K562 (cell line): ENCODE results near the gene MED14. TPM values are rescaled to one million over a fixed set of nuclear protein-coding genes. Genes with fewer than 3 reads are reported as not detected.

Source experiments
- BMI1 ChIP-seq: fragments of 150-350 bp; IDR thresholded peaks from 2 replicates; pipeline ENCODE4 v1.6.1; 2014; ENCODE audit warnings: low read length
- DDX20 ChIP-seq: fragments of 450-650 bp; IDR thresholded peaks from 2 replicates; pipeline ENCODE4 v1.6.1; 2016; ENCODE audit warnings: missing genetic modification characterization, low read depth, mild to moderate bottlenecking, missing compliant biosample characterization, moderate library complexity
- ESRRB ChIP-seq: fragments of 250-450 bp; sonication (Bioruptor Pico); IDR thresholded peaks from 2 replicates; pipeline ENCODE4 v1.5.0; 2020; ENCODE audit warnings: mild to moderate bottlenecking, moderate library complexity, borderline replicate concordance
- TSC22D4 ChIP-seq: fragments of 450-650 bp; IDR thresholded peaks from 2 replicates; pipeline ENCODE4 v1.6.1; 2016; ENCODE audit warnings: missing genetic modification characterization, missing biosample characterization, control low read depth
- ZNF143 ChIP-seq: sonication (generic); formaldehyde crosslinking; IDR thresholded peaks from 2 replicates; pipeline ENCODE4 v1.9.0; 2022; ENCODE audit warnings: mild to moderate bottlenecking, missing genetic modification reagents
- ZNF232 ChIP-seq: sonication (generic); formaldehyde crosslinking; IDR thresholded peaks from 2 replicates; pipeline ENCODE4 v1.8.0; 2022; ENCODE audit warnings: mild to moderate bottlenecking, missing genetic modification reagents
- polyA plus RNA-seq, 8 experiments: library from polyadenylated mRNA; depleted of rRNA in 4 of 8; stranded (reverse) in 5 of 8; unstranded in 3 of 8; fragments of >200 nt; fragmentation: Nextera tagmentation in 2 of 8; fragmentation: Illumina TruSeq in 1 of 8; extraction: Ambion mirVana in 2 of 8; extraction: Trizol in 1 of 8; gene quantifications; 2 replicates each; pipeline versions ENCODE4 v1.2.1 to v1.2.3, GENCODE V29; 2011 to 2014; ENCODE audit warnings: inconsistent platforms in 1 of 8, missing spikeins in 1 of 8
- total RNA-seq, 7 experiments: library from RNA; depleted of rRNA in 6 of 7; stranded (reverse); fragments of >200 nt in 6 of 7; fragmentation: Illumina TruSeq in 2 of 7; extraction: Trizol in 2 of 7; gene quantifications; 2 replicates each; pipeline versions ENCODE4 v1.2.1 to v1.2.3, GENCODE V29; 2011 to 2021; ENCODE audit warnings: low replicate concordance in 1 of 7
- TF ChIP-seq, protein P1 (sequence below): fragments of 200-600 bp; sonication (generic); IDR thresholded peaks from one replicate; pipeline ENCODE4 v1.6.1; 2012; ENCODE audit warnings: mild to moderate bottlenecking, low read depth, low read length, inconsistent platforms
- TF ChIP-seq, protein P2 (sequence below): fragments of 250-450 bp; sonication (Bioruptor Pico); IDR thresholded peaks from 2 replicates; pipeline ENCODE4 v1.8.0; 2021; ENCODE audit warnings: moderate library complexity, mild to moderate bottlenecking, inconsistent platforms
- TF ChIP-seq, protein P3 (sequence below): fragments of 450-650 bp; formaldehyde crosslinking; IDR thresholded peaks from 2 replicates; pipeline ENCODE4 v1.4.0; 2022; ENCODE audit warnings: missing genetic modification characterization
- TF ChIP-seq, protein P4 (sequence below): fragments of 250-450 bp; sonication (Bioruptor Pico); IDR thresholded peaks from 2 replicates; pipeline ENCODE4 v1.4.0; 2020; ENCODE audit warnings: borderline replicate concordance

The MED14 gene
- total and polyA plus RNA-seq, 9 of the 15 experiments (the other 6 are each of a cell fraction or from before 2014, with no cell fraction given) = 9.2 to 35.3 (median 18.7) TPM

DNA sequence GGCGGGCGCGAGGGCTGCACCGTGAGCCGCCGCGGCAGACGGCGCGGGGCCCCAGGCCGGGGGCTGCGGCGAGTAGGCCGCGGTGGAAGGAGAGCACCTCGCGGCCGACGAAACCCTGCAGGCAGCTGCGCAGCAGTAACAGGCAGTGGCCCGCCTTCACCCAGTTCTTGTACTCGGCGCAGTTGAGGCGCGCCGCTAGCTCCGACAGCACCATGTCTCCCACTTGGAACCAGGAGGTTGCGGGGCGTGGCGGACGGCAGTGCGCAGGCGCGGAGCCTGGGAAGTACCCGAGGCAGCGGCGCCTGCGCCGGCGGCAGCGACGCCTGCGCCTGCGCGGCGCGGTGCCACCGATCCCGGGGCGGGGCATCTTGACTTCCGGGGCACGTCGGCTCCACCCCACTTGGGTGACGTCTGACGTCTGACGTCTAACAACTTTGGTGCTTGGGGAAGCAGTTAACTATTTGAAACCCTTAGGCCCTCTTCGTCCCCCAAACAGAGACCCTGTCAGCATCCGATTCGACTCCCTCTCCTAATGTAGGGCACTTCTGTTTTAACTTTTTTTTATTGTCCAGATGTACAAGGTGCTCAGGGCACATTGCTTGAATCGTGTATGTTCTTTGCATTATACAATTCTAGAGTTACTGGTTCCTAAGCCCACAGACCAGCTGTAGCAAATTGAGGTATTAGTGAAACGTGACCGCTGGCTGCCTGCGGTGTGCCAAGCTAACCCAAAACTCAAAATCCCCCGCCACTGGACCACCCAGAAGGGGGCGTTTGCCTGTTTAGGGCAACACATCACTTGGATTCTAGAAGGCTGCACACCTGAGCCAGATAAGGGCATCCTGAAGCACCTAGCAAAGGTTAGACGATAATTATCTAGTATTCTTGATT, 87.8 kb downstream of the MED14 start, which contains the start of gene CXorf38 (continued):
- TF ChIP-seq, protein P1, sequence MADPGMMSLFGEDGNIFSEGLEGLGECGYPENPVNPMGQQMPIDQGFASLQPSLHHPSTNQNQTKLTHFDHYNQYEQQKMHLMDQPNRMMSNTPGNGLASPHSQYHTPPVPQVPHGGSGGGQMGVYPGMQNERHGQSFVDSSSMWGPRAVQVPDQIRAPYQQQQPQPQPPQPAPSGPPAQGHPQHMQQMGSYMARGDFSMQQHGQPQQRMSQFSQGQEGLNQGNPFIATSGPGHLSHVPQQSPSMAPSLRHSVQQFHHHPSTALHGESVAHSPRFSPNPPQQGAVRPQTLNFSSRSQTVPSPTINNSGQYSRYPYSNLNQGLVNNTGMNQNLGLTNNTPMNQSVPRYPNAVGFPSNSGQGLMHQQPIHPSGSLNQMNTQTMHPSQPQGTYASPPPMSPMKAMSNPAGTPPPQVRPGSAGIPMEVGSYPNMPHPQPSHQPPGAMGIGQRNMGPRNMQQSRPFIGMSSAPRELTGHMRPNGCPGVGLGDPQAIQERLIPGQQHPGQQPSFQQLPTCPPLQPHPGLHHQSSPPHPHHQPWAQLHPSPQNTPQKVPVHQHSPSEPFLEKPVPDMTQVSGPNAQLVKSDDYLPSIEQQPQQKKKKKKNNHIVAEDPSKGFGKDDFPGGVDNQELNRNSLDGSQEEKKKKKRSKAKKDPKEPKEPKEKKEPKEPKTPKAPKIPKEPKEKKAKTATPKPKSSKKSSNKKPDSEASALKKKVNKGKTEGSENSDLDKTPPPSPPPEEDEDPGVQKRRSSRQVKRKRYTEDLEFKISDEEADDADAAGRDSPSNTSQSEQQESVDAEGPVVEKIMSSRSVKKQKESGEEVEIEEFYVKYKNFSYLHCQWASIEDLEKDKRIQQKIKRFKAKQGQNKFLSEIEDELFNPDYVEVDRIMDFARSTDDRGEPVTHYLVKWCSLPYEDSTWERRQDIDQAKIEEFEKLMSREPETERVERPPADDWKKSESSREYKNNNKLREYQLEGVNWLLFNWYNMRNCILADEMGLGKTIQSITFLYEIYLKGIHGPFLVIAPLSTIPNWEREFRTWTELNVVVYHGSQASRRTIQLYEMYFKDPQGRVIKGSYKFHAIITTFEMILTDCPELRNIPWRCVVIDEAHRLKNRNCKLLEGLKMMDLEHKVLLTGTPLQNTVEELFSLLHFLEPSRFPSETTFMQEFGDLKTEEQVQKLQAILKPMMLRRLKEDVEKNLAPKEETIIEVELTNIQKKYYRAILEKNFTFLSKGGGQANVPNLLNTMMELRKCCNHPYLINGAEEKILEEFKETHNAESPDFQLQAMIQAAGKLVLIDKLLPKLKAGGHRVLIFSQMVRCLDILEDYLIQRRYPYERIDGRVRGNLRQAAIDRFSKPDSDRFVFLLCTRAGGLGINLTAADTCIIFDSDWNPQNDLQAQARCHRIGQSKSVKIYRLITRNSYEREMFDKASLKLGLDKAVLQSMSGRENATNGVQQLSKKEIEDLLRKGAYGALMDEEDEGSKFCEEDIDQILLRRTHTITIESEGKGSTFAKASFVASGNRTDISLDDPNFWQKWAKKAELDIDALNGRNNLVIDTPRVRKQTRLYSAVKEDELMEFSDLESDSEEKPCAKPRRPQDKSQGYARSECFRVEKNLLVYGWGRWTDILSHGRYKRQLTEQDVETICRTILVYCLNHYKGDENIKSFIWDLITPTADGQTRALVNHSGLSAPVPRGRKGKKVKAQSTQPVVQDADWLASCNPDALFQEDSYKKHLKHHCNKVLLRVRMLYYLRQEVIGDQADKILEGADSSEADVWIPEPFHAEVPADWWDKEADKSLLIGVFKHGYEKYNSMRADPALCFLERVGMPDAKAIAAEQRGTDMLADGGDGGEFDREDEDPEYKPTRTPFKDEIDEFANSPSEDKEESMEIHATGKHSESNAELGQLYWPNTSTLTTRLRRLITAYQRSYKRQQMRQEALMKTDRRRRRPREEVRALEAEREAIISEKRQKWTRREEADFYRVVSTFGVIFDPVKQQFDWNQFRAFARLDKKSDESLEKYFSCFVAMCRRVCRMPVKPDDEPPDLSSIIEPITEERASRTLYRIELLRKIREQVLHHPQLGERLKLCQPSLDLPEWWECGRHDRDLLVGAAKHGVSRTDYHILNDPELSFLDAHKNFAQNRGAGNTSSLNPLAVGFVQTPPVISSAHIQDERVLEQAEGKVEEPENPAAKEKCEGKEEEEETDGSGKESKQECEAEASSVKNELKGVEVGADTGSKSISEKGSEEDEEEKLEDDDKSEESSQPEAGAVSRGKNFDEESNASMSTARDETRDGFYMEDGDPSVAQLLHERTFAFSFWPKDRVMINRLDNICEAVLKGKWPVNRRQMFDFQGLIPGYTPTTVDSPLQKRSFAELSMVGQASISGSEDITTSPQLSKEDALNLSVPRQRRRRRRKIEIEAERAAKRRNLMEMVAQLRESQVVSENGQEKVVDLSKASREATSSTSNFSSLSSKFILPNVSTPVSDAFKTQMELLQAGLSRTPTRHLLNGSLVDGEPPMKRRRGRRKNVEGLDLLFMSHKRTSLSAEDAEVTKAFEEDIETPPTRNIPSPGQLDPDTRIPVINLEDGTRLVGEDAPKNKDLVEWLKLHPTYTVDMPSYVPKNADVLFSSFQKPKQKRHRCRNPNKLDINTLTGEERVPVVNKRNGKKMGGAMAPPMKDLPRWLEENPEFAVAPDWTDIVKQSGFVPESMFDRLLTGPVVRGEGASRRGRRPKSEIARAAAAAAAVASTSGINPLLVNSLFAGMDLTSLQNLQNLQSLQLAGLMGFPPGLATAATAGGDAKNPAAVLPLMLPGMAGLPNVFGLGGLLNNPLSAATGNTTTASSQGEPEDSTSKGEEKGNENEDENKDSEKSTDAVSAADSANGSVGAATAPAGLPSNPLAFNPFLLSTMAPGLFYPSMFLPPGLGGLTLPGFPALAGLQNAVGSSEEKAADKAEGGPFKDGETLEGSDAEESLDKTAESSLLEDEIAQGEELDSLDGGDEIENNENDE = no peak
- TF ChIP-seq ZNF143 (CRISPR knock-in tag) (no peak), BMI1 (no peak), TSC22D4 (tag) (no peak), DDX20 (tag) (no peak), ESRRB (no peak), ZNF232 (CRISPR knock-in tag) (no peak)
- TF ChIP-seq, protein P2, sequence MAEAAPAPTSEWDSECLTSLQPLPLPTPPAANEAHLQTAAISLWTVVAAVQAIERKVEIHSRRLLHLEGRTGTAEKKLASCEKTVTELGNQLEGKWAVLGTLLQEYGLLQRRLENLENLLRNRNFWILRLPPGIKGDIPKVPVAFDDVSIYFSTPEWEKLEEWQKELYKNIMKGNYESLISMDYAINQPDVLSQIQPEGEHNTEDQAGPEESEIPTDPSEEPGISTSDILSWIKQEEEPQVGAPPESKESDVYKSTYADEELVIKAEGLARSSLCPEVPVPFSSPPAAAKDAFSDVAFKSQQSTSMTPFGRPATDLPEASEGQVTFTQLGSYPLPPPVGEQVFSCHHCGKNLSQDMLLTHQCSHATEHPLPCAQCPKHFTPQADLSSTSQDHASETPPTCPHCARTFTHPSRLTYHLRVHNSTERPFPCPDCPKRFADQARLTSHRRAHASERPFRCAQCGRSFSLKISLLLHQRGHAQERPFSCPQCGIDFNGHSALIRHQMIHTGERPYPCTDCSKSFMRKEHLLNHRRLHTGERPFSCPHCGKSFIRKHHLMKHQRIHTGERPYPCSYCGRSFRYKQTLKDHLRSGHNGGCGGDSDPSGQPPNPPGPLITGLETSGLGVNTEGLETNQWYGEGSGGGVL (CRISPR knock-in tag) = no peak
- TF ChIP-seq, protein P3, sequence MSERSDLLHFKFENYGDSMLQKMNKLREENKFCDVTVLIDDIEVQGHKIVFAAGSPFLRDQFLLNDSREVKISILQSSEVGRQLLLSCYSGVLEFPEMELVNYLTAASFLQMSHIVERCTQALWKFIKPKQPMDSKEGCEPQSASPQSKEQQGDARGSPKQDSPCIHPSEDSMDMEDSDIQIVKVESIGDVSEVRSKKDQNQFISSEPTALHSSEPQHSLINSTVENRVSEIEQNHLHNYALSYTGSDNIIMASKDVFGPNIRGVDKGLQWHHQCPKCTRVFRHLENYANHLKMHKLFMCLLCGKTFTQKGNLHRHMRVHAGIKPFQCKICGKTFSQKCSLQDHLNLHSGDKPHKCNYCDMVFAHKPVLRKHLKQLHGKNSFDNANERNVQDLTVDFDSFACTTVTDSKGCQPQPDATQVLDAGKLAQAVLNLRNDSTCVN (CRISPR knock-in tag) = no peak
- TF ChIP-seq, protein P4, sequence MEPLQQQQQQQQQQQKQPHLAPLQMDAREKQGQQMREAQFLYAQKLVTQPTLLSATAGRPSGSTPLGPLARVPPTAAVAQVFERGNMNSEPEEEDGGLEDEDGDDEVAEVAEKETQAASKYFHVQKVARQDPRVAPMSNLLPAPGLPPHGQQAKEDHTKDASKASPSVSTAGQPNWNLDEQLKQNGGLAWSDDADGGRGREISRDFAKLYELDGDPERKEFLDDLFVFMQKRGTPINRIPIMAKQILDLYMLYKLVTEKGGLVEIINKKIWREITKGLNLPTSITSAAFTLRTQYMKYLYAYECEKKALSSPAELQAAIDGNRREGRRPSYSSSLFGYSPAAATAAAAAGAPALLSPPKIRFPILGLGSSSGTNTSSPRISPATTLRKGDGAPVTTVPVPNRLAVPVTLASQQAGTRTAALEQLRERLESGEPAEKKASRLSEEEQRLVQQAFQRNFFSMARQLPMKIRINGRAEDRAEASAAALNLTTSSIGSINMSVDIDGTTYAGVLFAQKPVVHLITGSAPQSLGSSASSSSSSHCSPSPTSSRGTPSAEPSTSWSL (CRISPR knock-in tag) = no peak
